Endodermal cell (in vitro differentiated cells): Measurements from ENCODE around the gene GABRB2. TPM values are rescaled to one million over a fixed set of nuclear protein-coding genes. Genes with fewer than 3 reads are reported as not detected.

ENCODE experiments used
- DNase-seq: peaks from one replicate; pipeline ENCODE4 v3.0.0-alpha.2; 2017
- H3K27ac ChIP-seq: 2 replicates; pipeline ENCODE4 v1.5.1; 2013; ENCODE audit warnings: mild to moderate bottlenecking, low read depth, low read length, moderate library complexity
- H3K27me3 ChIP-seq: 2 replicates; pipeline ENCODE4 v1.6.1; 2013; ENCODE audit warnings: mild to moderate bottlenecking, low read length, moderate library complexity; ENCODE audit not compliant: insufficient read depth, control insufficient read depth, poor library complexity, severe bottlenecking
- H3K36me3 ChIP-seq: 2 replicates; pipeline ENCODE4 v1.7.0; 2013; ENCODE audit warnings: mild to moderate bottlenecking, low read length, moderate library complexity; ENCODE audit not compliant: control insufficient read depth, insufficient read depth
- H3K4me1 ChIP-seq: one replicate; pipeline ENCODE4 v1.7.0; 2013; ENCODE audit warnings: low read length; ENCODE audit not compliant: control insufficient read depth, insufficient read depth
- H3K4me3 ChIP-seq: 2 replicates; pipeline ENCODE4 v1.5.1; 2013; ENCODE audit warnings: mild to moderate bottlenecking, low read length, moderate library complexity
- H3K9ac ChIP-seq: 2 replicates; pipeline ENCODE4 v1.6.1; 2013; ENCODE audit warnings: mild to moderate bottlenecking, low read length, moderate library complexity; ENCODE audit not compliant: poor library complexity, severe bottlenecking; ENCODE audit errors: extremely low read depth
- H3K9me3 ChIP-seq: 2 replicates; pipeline ENCODE4 v1.6.1; 2013; ENCODE audit warnings: mild to moderate bottlenecking, low read length, moderate library complexity; ENCODE audit not compliant: control insufficient read depth
- H3K27ac Mint-ChIP-seq: 2 replicates; pipeline ENCODE4 v1.8.0; 2020; ENCODE audit warnings: mixed read lengths
- H3K27me3 Mint-ChIP-seq: 2 replicates; pipeline ENCODE4 v1.8.0; 2021; ENCODE audit warnings: mild to moderate bottlenecking, mixed read lengths; ENCODE audit not compliant: insufficient read depth
- H3K36me3 Mint-ChIP-seq: 2 replicates; pipeline ENCODE4 v1.8.0; 2020; ENCODE audit warnings: low read depth, mixed read lengths
- H3K4me1 Mint-ChIP-seq: 2 replicates; pipeline ENCODE4 v1.8.0; 2020; ENCODE audit warnings: mixed read lengths
- H3K4me3 Mint-ChIP-seq: 2 replicates; pipeline ENCODE4 v1.8.0; 2020; ENCODE audit warnings: mild to moderate bottlenecking, moderate library complexity, mixed read lengths
- H3K9me3 Mint-ChIP-seq: 2 replicates; pipeline ENCODE4 v1.8.0; 2020; ENCODE audit warnings: mild to moderate bottlenecking, mixed read lengths
- WGBS, 2 experiments: methylation state at CpG; one replicate each; pipeline versions ENCODE4 v1.1.5 to v1.1.7; 2013; ENCODE audit warnings: missing lambda C conversion rate in 2 of 2, mixed read lengths in 1 of 2; ENCODE audit not compliant: insufficient coverage in 1 of 2, insufficient read length in 1 of 2; 5-methylcytosine and 5-hydroxymethylcytosine counted together
- total RNA-seq, 2 donors: library from RNA; stranded (reverse); fragmentation: NEBNext Ultra II Directional in 1 of 2; extraction: Animal tissue kit (Norgen Biotek cat#: 25700) in 1 of 2; gene quantifications; 2 replicates in 1 of 2; 3 replicates in 1 of 2; pipeline ENCODE4 v1.2.1, GENCODE V29; 2021
- TF ChIP-seq, protein P1 (sequence below): fragments of 200-600 bp; sonication (generic); conservative IDR thresholded peaks from 2 replicates; pipeline ENCODE4 v1.5.0; 2021; ENCODE audit warnings: antibody characterized with exemption, mild to moderate bottlenecking

Gene GABRB2
- total RNA-seq, 2 donors from 2014 or later = 0.77 to 2.5 TPM

GRCh38 chr5:161400583-161400982, 145.9 kb downstream of the GABRB2 start:
- Mint-ChIP-seq H3K4me1 (peaks cover 15% of the 10 kb centered on the region), H3K27ac (no peak overlapping the region), H3K9me3 (no peaks in the 10 kb centered on the region), H3K4me3 (no peak overlapping the region), H3K27me3 (no peaks in the 10 kb centered on the region), H3K36me3 (no peaks in the 10 kb centered on the region)
- no peak for DNase-seq
- H3K9me3 ChIP-seq = no peaks in the 10 kb centered on the region
- H3K27ac ChIP-seq = no peak overlapping the region
- H3K4me1 ChIP-seq = peaks cover 3% of the 10 kb centered on the region
- H3K27me3 ChIP-seq = no peaks in the 10 kb centered on the region
- TF ChIP-seq, protein P1, sequence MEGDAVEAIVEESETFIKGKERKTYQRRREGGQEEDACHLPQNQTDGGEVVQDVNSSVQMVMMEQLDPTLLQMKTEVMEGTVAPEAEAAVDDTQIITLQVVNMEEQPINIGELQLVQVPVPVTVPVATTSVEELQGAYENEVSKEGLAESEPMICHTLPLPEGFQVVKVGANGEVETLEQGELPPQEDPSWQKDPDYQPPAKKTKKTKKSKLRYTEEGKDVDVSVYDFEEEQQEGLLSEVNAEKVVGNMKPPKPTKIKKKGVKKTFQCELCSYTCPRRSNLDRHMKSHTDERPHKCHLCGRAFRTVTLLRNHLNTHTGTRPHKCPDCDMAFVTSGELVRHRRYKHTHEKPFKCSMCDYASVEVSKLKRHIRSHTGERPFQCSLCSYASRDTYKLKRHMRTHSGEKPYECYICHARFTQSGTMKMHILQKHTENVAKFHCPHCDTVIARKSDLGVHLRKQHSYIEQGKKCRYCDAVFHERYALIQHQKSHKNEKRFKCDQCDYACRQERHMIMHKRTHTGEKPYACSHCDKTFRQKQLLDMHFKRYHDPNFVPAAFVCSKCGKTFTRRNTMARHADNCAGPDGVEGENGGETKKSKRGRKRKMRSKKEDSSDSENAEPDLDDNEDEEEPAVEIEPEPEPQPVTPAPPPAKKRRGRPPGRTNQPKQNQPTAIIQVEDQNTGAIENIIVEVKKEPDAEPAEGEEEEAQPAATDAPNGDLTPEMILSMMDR = no peak
- WGBS, 2 experiments = 88 to 97% methylated on average over 3 to 4 of the region's 4 CpGs
- no peaks in the 10 kb centered on the region for H3K36me3 ChIP-seq
- H3K9ac ChIP-seq = no peak overlapping the region
- H3K4me3 ChIP-seq = no peak overlapping the region

GRCh38 chr5:161399996-161400562, 146.4 kb downstream of the GABRB2 start:
- no peak overlapping the region for H3K27ac ChIP-seq
- H3K27me3 Mint-ChIP-seq = no peaks in the 10 kb centered on the region
- H3K4me3 ChIP-seq = no peak overlapping the region
- no peaks in the 10 kb centered on the region for H3K36me3 ChIP-seq
- WGBS, 2 experiments = 93 to 100% methylated on average over 3 to 6 of the region's 6 CpGs
- H3K9me3 Mint-ChIP-seq = no peaks in the 10 kb centered on the region
- TF ChIP-seq, protein P1 = no peak
- H3K9me3 ChIP-seq = no peaks in the 10 kb centered on the region
- DNase-seq = no peak
- no peak overlapping the region for H3K9ac ChIP-seq
- no peak overlapping the region for H3K4me3 Mint-ChIP-seq
- H3K27ac Mint-ChIP-seq = no peak overlapping the region
- peaks cover 3% of the 10 kb centered on the region for H3K4me1 ChIP-seq
- H3K4me1 Mint-ChIP-seq = peaks cover 15% of the 10 kb centered on the region
- H3K36me3 Mint-ChIP-seq = no peaks in the 10 kb centered on the region
- no peaks in the 10 kb centered on the region for H3K27me3 ChIP-seq

- no peak overlapping the region for H3K4me3 ChIP-seq
- H3K4me1 ChIP-seq = peaks cover 3% of the 10 kb centered on the region
- no peaks in the 10 kb centered on the region for H3K36me3 ChIP-seq
- 100% methylated on average over 3 of the region's 4 CpGs; no CpG with 5 or more reads in 1 of the 2 experiments for WGBS, 2 experiments
- Mint-ChIP-seq H3K27ac (no peak overlapping the region), H3K4me1 (peaks cover 15% of the 10 kb centered on the region), H3K9me3 (no peaks in the 10 kb centered on the region), H3K4me3 (no peak overlapping the region), H3K36me3 (no peaks in the 10 kb centered on the region), H3K27me3 (no peaks in the 10 kb centered on the region)
- no peaks in the 10 kb centered on the region for H3K9me3 ChIP-seq
- TF ChIP-seq, protein P1 = no peak
- no peaks in the 10 kb centered on the region for H3K27me3 ChIP-seq
- no peak for DNase-seq
- no peak overlapping the region for H3K9ac ChIP-seq
- H3K27ac ChIP-seq = no peak overlapping the region
These were observed 149.1 kb downstream of the GABRB2 start for GRCh38 chr5:161397448-161397847.
